Left hindlimb (tissue), 1 donor: Measurements from ENCODE around the gene BARX2.
A peak's percentile ranks its signal among the peaks of the same experiment; 100 is the strongest.

Experiments
- DNase-seq: peaks from one replicate; pipeline ENCODE4 v3.0.0-alpha.2; 2018

BARX2 gene

DNA sequence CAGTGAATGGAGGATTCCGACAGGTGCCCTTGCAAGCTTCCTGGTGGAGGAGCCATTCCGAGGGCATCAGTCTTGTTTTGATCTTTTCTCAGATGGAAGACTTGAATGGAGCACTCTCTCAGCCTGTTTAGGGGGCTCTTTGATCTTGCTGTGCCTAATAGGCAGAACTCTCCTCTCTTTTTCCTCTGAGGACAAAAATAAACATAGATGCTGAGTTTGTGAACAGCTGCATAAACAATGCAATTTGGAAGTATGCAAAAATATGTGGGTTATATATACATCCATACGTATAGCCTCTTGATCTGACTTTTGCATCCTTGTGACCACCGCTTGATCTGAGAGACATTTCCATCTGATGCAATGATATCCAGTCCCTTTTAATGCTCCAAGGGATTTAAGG, 29.1 kb downstream of the BARX2 start:
- DNase-seq: no peak

DNA sequence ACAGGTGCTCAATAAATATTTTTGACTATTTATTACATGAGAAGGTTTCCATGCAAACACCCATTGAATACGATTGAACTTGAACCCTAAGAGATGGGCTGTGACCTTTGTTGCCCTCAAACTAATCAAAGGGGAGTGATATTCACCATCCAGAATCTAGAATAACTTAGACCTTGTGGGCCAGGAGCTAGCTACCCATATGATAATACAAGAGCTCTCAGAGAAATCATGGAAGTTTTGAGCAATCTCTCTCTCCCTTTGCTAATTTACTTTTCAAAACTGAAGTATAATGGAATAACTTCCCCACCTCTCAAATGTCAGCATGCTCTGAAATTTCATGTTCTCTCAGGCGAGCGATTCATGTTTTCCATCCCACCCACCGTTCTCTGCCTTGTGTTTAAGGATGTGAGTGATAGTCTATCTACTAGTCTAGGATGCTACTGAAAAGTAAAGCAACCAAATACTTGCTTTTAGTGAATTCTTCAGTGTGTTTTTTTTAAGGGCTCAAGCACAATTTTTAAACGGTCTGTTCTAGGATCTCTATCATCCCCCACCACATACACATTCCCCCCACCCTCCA, 33.3 kb downstream of the BARX2 start:
- DNase-seq: no peak

GRCh38 chr11:129410395-129410960, 34.8 kb downstream of the BARX2 start:
- DNase-seq: no peak

- DNase-seq: no peak
These were observed 36.8 kb downstream of the BARX2 start for GRCh38 chr11:129412494-129412893.

- no peak for DNase-seq
These were observed 38.7 kb downstream of the BARX2 start for GRCh38 chr11:129414144-129414872.

DNA sequence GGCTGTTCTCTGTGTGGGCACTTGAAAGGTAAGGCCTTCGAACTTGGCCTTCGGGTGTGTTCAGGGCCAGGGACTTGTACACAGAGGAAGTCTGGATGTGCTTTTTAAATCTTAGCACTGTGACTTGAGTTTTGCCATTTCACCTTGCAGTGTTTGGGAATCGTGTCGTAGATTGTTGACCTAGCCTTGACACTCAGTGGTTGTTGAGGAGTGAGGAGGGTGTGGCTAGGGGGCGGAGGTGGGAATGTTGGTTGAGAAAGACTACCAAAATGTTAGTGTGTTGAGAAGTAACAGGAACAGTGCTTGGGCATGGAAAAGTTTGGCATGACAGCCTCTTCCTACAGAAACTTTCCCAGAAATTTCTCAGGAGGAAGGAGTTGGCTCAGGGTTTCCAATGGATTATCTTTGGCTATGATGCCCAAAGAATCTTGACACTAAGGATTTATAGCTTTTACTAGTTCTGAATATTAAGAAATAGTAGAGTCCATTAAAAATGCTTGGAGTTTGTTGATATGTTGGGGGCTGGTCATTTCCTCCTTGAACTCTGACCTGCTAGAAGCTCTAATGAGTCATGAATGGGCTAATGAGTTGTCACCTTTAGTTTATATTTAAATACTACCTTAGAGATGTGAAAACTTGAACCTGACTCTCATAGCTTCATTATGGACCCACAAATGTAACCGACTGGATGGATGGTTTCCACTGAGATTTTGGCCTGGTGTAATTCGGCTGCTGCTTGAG, 40.6 kb downstream of the BARX2 start:
- no peak for DNase-seq

DNA sequence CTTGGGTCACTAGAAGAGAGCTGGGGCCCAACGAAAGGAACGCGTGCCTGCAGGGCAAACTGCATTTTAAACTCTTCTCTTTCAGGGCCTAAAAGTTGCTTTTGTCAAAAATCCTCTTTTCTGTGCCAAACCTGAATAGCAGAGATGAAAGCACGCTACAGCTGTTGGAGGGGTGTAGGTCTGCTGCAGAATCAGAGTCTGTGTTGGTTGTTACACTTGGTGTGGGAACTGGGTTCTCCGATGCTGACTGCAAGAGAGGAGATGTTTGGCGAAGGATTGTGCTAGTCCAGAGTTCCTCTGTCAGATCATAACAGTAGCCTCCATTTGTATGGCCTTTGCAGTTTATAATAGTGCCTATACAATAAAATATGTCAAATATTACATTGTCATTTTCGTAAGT, 41.8 kb downstream of the BARX2 start:
- no peak for DNase-seq

- peak; percentile 38 for DNase-seq
These were observed 42.4 kb downstream of the BARX2 start for GRCh38 chr11:129418039-129418438.

GRCh38 chr11:129419386-129419785, 43.7 kb downstream of the BARX2 start:
- DNase-seq: no peak

DNA sequence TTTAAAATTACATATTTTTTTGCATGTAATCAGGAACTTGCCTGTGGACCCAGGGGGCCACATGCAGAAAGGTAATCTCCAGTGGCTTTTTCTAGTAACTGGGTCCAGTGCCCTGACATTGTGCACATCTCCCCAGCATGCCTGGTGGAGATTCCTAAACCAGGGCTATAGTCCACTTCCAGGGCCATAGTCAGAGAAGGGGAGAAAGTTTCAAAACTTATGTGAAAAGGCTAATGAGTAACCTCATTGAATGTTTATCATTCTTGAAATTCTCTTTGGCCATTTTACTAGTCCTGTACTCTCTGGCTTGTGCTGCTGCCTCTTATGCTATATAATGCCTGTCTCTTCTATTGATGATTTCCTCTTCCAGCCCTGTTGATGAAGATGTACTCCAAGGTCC, 47.8 kb downstream of the BARX2 start:
- no peak for DNase-seq

GRCh38 chr11:129425214-129425613, 49.6 kb downstream of the BARX2 start:
- no peak for DNase-seq

DNA sequence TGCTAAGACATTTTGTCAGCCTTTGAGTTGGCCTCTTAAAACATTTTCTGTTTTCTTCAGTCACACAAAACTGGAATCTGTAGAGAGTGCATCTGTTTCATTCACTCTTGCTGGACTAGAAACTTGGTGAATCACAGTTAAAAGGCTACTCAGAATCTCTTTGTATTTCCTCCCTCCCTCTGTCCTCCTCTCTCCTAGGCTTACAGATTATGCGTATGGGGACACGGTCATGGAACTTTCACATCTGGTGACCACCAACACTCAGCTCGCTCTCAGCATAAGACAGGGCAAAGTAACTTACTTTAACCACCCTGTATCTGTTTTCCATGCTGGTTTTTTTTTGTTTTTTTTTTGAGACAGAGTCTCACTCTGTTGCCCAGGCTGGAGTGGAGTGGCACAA, 50.4 kb downstream of the BARX2 start:
- no peak for DNase-seq

GRCh38 chr11:129426776-129427175, 51.1 kb downstream of the BARX2 start:
- no peak for DNase-seq

DNA sequence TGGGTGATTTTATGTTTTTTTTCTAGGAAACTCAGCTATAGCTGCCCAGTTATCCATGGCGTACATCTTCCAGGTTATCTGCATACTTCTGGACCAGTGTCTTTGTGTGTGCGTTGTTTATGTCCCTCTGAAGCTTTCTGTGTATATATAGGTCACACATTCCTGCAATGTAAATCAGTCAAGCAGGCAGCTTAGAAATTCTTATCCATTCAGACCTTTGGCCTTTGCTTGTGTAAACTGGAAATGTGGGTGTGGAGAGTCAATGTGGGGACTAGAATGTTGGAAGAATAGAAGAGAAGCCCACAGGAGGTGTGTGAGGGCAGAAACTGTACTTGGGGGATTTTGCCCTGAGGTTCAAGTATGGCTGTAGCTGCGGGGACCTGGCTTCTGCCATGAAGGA, 51.7 kb downstream of the BARX2 start:
- DNase-seq: no peak

DNA sequence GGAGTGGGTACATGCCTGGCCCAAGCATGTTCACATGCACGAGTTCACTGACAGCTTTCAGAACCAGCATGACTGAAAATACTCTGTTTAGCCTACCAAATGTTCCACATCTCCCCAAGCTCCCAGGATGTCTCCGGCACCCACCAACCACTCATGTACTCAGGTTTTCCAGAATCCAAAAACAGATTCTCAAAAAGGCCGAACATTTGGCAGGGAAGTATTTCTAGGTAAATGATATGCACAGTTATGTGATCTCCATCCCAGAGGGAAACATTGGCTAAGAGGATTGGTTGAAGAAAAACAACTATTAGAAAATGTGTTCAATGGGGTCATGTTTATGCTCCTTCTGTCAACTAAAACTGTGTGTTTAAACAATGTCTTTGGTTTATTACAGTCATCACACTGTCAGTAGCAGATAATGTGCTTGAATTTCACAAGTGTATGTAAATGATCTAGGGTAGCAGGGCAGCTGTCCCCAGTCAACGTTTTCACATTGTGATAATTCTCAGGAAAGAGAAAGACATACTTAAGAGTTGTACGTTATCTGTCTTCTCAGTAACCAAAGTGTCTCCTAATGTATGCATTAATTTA, 52.3 kb downstream of the BARX2 start:
- DNase-seq: no peak

GRCh38 chr11:129428557-129428956, 52.9 kb downstream of the BARX2 start:
- no peak for DNase-seq

DNA sequence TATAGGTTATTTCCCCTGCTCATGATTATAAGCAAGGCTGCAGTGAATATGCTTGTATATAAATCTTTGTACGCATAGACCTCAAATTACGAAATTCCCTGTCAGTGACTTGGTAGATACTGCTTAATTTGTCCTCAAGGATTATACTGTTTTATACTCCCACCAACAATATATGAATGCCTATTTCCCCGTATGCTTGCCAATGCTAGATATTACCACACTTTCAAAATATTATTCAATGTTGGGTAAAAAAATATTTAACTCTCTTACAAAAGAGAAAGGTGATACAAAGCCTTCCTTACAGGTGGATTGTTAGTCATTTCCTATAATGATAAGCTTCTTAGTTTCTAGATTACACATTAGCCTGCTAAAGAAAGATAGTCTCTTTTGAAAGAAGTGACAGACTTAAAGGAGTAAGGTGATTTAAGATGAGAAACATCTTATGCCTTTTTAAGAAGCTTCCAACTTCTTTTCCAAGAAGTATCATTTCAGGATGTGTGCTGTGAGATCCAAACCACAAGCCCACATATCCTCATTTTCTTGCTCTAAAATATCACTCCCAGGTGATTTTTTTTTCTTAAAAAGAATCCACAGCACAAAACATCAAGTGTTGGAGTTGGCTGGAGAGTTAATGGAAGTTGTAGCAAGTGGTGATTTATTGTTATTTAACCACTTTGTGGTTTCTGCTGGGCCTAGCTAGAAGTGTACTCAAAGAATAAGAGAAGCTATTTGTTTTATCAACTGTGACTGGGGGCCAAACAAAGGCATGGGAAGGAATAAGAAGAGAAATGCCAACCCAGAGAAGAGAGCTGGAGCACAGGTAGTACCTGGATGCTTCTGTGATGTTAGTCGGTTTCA, 59.2 kb downstream of the BARX2 start:
- no peak for DNase-seq

DNA sequence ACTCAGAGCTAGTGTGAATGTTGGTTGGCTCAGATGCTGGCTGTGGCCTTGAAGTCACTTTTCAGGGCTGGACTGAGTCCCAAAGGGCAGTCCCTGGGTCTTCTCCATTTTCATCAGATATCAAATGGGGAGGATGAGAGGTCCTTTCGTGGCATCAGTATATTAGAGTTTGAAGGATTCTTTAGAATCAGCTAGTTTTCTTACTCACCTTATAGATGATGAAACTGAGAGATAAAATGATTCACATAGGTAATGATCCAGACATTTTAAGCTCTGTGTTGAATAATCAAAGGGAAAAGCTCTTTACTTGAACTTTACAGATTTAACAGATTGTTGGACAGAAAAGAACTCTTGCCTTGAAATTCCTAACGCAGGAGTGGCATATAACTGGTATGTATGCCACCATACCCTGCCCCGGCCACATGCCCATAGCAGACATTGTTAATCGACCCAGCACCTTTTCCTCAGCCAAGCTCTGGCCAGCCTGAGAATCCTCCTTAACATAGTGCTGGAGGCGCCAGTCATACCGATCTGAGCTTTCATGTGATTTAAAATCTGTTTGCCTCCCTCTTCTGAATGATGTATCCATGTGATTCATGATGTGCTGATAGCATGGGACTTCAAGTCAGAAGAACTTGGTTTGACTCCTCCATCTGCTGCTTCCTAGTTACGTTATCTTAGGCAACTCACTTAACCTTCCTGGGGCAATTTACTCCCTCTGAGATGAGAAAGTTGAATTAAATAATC, 60.0 kb downstream of the BARX2 start:
- no peak for DNase-seq

DNA sequence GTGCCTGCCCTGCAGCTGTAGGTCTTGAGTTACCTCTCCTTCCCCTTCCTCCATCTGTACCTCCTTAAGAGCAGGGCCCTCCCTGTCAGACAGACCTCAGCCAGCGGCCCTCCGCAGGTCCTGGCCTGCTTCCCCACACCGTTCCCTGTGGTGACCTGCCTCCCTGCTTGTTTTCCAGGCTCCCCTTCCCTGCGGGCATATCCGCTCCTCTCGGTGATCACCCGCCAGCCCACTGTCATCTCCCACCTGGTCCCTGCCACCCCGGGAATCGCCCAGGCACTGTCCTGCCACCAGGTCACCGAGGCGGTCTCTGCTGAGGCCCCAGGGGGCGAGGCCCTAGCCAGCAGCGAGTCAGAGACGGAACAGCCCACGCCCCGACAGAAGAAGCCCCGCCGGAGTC, 60.9 kb downstream of the BARX2 start:
- DNase-seq: no peak

GRCh38 chr11:129440028-129440713, 64.5 kb downstream of the BARX2 start:
- DNase-seq: peak; percentile 34

- DNase-seq: no peak
These were observed 66.5 kb downstream of the BARX2 start for GRCh38 chr11:129442171-129442570.
